ENCODE results near the gene CDC27.

The CDC27 gene

DNA sequence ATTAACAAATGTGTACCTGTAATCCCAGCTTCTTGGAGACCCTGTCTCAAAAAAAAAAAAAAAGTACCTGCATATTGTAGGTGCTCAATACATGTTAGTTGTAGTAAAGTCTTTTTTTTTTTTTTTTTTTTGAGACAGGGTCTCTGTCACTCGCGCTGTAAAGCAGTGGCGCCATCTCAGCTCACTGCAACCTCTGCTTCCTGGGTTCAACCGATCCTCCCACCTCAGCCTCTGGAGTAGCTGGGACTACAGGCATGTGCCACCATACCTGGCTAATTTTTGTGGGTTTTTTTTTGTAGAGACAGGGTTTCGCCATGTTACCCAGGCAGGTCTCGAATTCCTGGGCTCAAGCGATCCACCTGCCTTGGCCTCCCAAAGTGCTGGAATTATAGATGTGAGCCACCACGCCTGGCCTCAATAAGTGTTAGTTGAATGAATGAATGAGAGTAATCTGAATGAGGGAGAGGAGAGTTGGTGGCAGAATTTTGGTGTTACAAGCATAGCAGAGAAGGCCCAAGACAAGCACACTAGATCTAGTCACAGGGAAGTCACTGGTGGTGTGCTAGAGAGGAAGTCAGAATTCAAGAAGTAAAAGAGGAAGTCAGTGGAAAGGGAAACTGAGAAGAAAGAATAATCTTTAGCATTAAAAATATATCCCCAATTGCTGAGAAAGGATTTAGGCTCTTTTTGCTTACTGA lies 10.7 kb upstream of the CDC27 start:
- Histone ChIP-seq H3K4me2 (ENCODE audit: insufficient read depth, low read length) (no peak overlapping the region), H3K4me1 (ENCODE audit: insufficient read depth, low read length) (peaks cover 19% of the 10 kb centered on the region), H3K9me3 (ENCODE audit: insufficient read depth, low read length, severe bottlenecking) (no peaks in the 10 kb centered on the region), H3K27me3 (ENCODE audit: insufficient read depth, low read length, poor library complexity) (no peaks in the 10 kb centered on the region), H3K27ac (ENCODE audit: low read length) (no peak overlapping the region), H4K20me1 (ENCODE audit: insufficient read depth, low read length) (no peaks in the 10 kb centered on the region), H3K4me3 (ENCODE audit: low read depth in 1 of 2, low read length in 2 of 2) (no peak overlapping the region), H3K79me2 (ENCODE audit: insufficient read depth, low read length) (no peaks in the 10 kb centered on the region), H3K9ac (ENCODE audit: low read depth, low read length) (no peak overlapping the region), H2AFZ (ENCODE audit: low read depth, low read length) (no peak overlapping the region), H3K36me3 (ENCODE audit: insufficient read depth, low read length) (no peaks in the 10 kb centered on the region)
- DNase-seq (no peak), ATAC-seq (ENCODE audit: insufficient read depth, low read depth) (no peak)
- no peak for TF ChIP-seq EZH2 (IDR thresholded peaks at IDR 0.05; ENCODE audit: borderline replicate concordance, low read depth, low read length, severe bottlenecking)
- TF ChIP-seq, protein P1, sequence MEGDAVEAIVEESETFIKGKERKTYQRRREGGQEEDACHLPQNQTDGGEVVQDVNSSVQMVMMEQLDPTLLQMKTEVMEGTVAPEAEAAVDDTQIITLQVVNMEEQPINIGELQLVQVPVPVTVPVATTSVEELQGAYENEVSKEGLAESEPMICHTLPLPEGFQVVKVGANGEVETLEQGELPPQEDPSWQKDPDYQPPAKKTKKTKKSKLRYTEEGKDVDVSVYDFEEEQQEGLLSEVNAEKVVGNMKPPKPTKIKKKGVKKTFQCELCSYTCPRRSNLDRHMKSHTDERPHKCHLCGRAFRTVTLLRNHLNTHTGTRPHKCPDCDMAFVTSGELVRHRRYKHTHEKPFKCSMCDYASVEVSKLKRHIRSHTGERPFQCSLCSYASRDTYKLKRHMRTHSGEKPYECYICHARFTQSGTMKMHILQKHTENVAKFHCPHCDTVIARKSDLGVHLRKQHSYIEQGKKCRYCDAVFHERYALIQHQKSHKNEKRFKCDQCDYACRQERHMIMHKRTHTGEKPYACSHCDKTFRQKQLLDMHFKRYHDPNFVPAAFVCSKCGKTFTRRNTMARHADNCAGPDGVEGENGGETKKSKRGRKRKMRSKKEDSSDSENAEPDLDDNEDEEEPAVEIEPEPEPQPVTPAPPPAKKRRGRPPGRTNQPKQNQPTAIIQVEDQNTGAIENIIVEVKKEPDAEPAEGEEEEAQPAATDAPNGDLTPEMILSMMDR (IDR thresholded peaks at IDR 0.05; ENCODE audit: borderline replicate concordance, extremely low read depth, low read length, poor library complexity, severe bottlenecking), result no peak

GRCh38 chr17:47197821-47198220 lies 8.7 kb upstream of the CDC27 start:
- H3K27me3 ChIP-seq (ENCODE audit: insufficient read depth, low read length, poor library complexity), result no peaks in the 10 kb centered on the region
- H2AFZ ChIP-seq (ENCODE audit: low read depth, low read length), result no peak overlapping the region
- no peak overlapping the region for H3K9ac ChIP-seq (ENCODE audit: low read depth, low read length)
- TF ChIP-seq EZH2 (IDR thresholded peaks at IDR 0.05; ENCODE audit: borderline replicate concordance, low read depth, low read length, severe bottlenecking), result no peak
- TF ChIP-seq, protein P1 (IDR thresholded peaks at IDR 0.05; ENCODE audit: borderline replicate concordance, extremely low read depth, low read length, poor library complexity, severe bottlenecking), result no peak
- DNase-seq (no peak), ATAC-seq (ENCODE audit: insufficient read depth, low read depth) (no peak)
- no peaks in the 10 kb centered on the region for H3K36me3 ChIP-seq (ENCODE audit: insufficient read depth, low read length)
- H3K27ac ChIP-seq (ENCODE audit: low read length), result no peak overlapping the region
- no peak overlapping the region for H3K4me3 ChIP-seq (ENCODE audit: low read depth in 1 of 2, low read length in 2 of 2)
- no peaks in the 10 kb centered on the region for H3K4me1 ChIP-seq (ENCODE audit: insufficient read depth, low read length)
- no peaks in the 10 kb centered on the region for H3K79me2 ChIP-seq (ENCODE audit: insufficient read depth, low read length)
- H3K4me2 ChIP-seq (ENCODE audit: insufficient read depth, low read length), result no peak overlapping the region
- no peaks in the 10 kb centered on the region for H4K20me1 ChIP-seq (ENCODE audit: insufficient read depth, low read length)
- no peaks in the 10 kb centered on the region for H3K9me3 ChIP-seq (ENCODE audit: insufficient read depth, low read length, severe bottlenecking)

GRCh38 chr17:47193931-47194511 lies 4.9 kb upstream of the CDC27 start:
- no peak for TF ChIP-seq EZH2 (IDR thresholded peaks at IDR 0.05; ENCODE audit: borderline replicate concordance, low read depth, low read length, severe bottlenecking)
- TF ChIP-seq, protein P1 (IDR thresholded peaks at IDR 0.05; ENCODE audit: borderline replicate concordance, extremely low read depth, low read length, poor library complexity, severe bottlenecking), result no peak
- Histone ChIP-seq H3K4me2 (ENCODE audit: insufficient read depth, low read length) (no peak overlapping the region), H3K27me3 (ENCODE audit: insufficient read depth, low read length, poor library complexity) (no peaks in the 10 kb centered on the region), H3K36me3 (ENCODE audit: insufficient read depth, low read length) (no peaks in the 10 kb centered on the region), H3K4me1 (ENCODE audit: insufficient read depth, low read length) (peaks cover 13% of the 10 kb centered on the region), H3K9me3 (ENCODE audit: insufficient read depth, low read length, severe bottlenecking) (no peaks in the 10 kb centered on the region), H2AFZ (ENCODE audit: low read depth, low read length) (no peak overlapping the region), H4K20me1 (ENCODE audit: insufficient read depth, low read length) (no peaks in the 10 kb centered on the region), H3K79me2 (ENCODE audit: insufficient read depth, low read length) (peaks cover 1% of the 10 kb centered on the region), H3K9ac (ENCODE audit: low read depth, low read length) (no peak overlapping the region), H3K4me3 (ENCODE audit: low read depth in 1 of 2, low read length in 2 of 2) (no peak overlapping the region), H3K27ac (ENCODE audit: low read length) (no peak overlapping the region)
- ATAC-seq (ENCODE audit: insufficient read depth, low read depth), result no peak
- DNase-seq, result no peak
